ENCODE measurements around the gene RANBP3.

DNA sequence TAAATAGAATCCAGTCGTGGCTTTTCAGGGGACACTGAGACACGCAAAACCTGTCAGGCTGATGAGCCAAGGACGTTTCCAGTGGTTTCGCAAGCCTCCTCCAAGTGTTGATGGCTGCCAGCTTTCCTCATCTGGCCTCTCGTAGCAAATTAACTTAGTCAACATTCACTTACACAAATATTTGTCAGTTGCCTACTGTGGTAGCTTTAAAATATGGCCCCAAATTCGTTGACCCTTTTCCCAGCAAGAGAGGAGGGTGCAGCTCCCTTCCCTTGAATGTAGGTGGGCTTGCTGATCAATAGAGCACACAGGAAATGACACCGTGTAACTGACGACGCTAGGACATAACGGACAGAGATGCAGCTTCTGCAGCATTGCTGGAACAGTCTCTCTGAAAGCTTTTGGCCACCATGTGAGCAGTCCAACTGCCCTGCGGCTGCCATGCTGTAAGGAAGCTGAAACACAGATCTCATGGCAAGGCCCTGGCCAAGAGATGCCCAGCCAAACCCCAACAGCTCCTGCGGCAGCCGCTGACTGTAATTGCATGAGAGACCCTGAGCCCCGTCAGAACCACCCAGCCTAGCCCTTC, 5.5 kb upstream of the RANBP3 start:
- TF ChIP-seq, protein P1, sequence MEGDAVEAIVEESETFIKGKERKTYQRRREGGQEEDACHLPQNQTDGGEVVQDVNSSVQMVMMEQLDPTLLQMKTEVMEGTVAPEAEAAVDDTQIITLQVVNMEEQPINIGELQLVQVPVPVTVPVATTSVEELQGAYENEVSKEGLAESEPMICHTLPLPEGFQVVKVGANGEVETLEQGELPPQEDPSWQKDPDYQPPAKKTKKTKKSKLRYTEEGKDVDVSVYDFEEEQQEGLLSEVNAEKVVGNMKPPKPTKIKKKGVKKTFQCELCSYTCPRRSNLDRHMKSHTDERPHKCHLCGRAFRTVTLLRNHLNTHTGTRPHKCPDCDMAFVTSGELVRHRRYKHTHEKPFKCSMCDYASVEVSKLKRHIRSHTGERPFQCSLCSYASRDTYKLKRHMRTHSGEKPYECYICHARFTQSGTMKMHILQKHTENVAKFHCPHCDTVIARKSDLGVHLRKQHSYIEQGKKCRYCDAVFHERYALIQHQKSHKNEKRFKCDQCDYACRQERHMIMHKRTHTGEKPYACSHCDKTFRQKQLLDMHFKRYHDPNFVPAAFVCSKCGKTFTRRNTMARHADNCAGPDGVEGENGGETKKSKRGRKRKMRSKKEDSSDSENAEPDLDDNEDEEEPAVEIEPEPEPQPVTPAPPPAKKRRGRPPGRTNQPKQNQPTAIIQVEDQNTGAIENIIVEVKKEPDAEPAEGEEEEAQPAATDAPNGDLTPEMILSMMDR (IDR thresholded peaks at IDR 0.05): no peak
- no peak for TF ChIP-seq POLR2A (IDR thresholded peaks at IDR 0.05)

All from thyroid gland (tissue), 4 donors.